Caco-2 (cell line): Measurements from ENCODE around the gene SHPK. TPM values are rescaled to one million over a fixed set of nuclear protein-coding genes. Genes with fewer than 3 reads are reported as not detected.

ENCODE experiments used
- BruUV-seq: library from RNA; stranded (reverse); fragments of 400-500 nt; replicated peaks from 2 replicates; lab custom pipeline; 2021; lab: Mats Ljungman, UMichigan
- CTCF ChIA-PET: fragments of 300-600 bp; sonication (Branson Sonifier 250); formaldehyde crosslinking; loops from one replicate; lab custom pipeline; 2022; ENCODE audit warnings: antibody characterized with exemption; lab: Charles Lee
- POLR2A ChIA-PET: fragments of 300-600 bp; sonication (Branson Sonifier 250); formaldehyde crosslinking; loops from one replicate; lab custom pipeline; 2022; ENCODE audit warnings: antibody characterized with exemption; lab: Charles Lee
- DNase-seq, 2 experiments: peaks; one replicate each; pipeline versions ENCODE4 v3.0.0 to v3.0.0-alpha.2; 2020 to 2022
- H3K27me3 ChIP-seq: replicated peaks from 2 replicates; pipeline ENCODE4 v1.6.0; 2011; ENCODE audit warnings: low read length; ENCODE audit not compliant: control insufficient read depth, insufficient read depth
- H3K36me3 ChIP-seq: 2 replicates; pipeline ENCODE4 v1.5.1; 2011; ENCODE audit warnings: low read length; ENCODE audit not compliant: control insufficient read depth, insufficient read depth
- H3K4me1 ChIP-seq: fragments of 250-450 bp; sonication (Bioruptor Pico); 2 replicates; pipeline ENCODE4 v1.5.1; 2020; ENCODE audit warnings: mild to moderate bottlenecking
- H3K4me3 ChIP-seq: 2 replicates; pipeline ENCODE4 v1.5.1; 2011; ENCODE audit warnings: low read depth, mild to moderate bottlenecking, control low read depth, low read length
- H3K9me3 ChIP-seq: fragments of 250-450 bp; sonication (Bioruptor Pico); 2 replicates; pipeline ENCODE4 v1.5.1; 2020; ENCODE audit warnings: mild to moderate bottlenecking, moderate library complexity
- H3K27ac Mint-ChIP-seq: one replicate; pipeline ENCODE4 v1.8.0; 2022; ENCODE audit warnings: mixed read lengths; ENCODE audit not compliant: unreplicated experiment
- H3K27me3 Mint-ChIP-seq: one replicate; pipeline ENCODE4 v1.8.0; 2022; ENCODE audit warnings: mixed read lengths; ENCODE audit not compliant: insufficient read depth, unreplicated experiment
- H3K36me3 Mint-ChIP-seq: one replicate; pipeline ENCODE4 v1.8.0; 2022; ENCODE audit warnings: mild to moderate bottlenecking, mixed read lengths; ENCODE audit not compliant: insufficient read depth, unreplicated experiment
- H3K4me1 Mint-ChIP-seq: one replicate; pipeline ENCODE4 v1.8.0; 2022; ENCODE audit warnings: low read depth, mixed read lengths; ENCODE audit not compliant: unreplicated experiment
- H3K4me3 Mint-ChIP-seq: one replicate; pipeline ENCODE4 v1.8.0; 2022; ENCODE audit warnings: mild to moderate bottlenecking, moderate library complexity, mixed read lengths; ENCODE audit not compliant: unreplicated experiment
- H3K9me3 Mint-ChIP-seq: one replicate; pipeline ENCODE4 v1.8.0; 2022; ENCODE audit warnings: mixed read lengths; ENCODE audit not compliant: unreplicated experiment
- intact Hi-C: fragments of 100-400 bp; cut with micrococcal nuclease; formaldehyde crosslinking; loops from one replicate; pipeline ENCODE4 v1.10.0; 2022; ENCODE audit not compliant: unreplicated experiment
- total RNA-seq: library from RNA; stranded (reverse); gene quantifications from 2 replicates; pipeline ENCODE4 v1.2.3, GENCODE V29; 2022
- TF ChIP-seq, protein P1 (sequence below), 2 experiments: fragments of 200-600 bp in 1 of 2; IDR thresholded peaks; 1 replicate in 1 of 2; 2 replicates in 1 of 2; pipeline versions ENCODE4 v1.5.1 to v1.8.0; 2011 to 2022; ENCODE audit warnings: antibody characterized with exemption in 1 of 2, control low read depth in 1 of 2, inconsistent platforms in 1 of 2, low read depth in 1 of 2, low read length in 1 of 2, mild to moderate bottlenecking in 1 of 2, moderate library complexity in 1 of 2; ENCODE audit not compliant: insufficient read depth in 1 of 2, severe bottlenecking in 1 of 2, unreplicated experiment in 1 of 2

SHPK gene
- total RNA-seq, 1 experiment from 2014 or later, result 17.7 TPM

DNA sequence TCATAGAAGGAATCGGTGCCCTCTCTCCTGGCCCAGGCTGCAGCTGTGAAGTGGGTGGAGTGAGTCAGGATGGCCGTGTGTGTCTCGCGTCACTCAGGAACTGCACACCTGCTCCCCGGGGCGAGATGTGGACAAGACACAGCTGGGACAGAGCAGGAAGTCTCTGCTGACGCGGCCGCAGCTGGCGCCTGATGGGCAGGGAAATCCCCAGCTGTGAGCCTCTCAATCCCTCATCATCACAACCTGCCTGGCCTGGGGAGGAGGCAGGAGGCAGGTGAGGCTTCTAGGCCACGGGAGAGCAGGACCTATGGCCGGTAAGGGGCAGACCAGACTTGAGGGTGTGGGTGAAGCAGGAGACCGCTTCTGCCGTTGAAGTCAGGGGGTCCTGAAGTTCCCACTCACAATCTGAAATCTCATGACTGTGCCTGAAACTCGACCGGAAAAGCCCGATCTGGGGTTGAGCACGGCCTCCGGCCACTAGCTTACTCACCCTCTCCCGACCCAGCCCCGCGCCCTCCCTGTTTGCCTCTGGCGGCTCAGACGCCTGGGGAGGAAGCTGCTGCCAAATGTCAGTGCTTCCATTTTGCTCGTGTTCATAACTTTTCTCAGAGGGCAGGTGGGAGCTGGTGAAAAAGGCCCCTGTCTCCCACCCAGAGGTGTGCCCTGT, 77.3 kb downstream of the SHPK start:
- Histone ChIP-seq H3K4me1 (no peaks in the 10 kb centered on the region), H3K4me3 (no peak overlapping the region), H3K27me3 (no peaks in the 10 kb centered on the region), H3K9me3 (no peaks in the 10 kb centered on the region), H3K36me3 (no peaks in the 10 kb centered on the region)
- TF ChIP-seq, protein P1, sequence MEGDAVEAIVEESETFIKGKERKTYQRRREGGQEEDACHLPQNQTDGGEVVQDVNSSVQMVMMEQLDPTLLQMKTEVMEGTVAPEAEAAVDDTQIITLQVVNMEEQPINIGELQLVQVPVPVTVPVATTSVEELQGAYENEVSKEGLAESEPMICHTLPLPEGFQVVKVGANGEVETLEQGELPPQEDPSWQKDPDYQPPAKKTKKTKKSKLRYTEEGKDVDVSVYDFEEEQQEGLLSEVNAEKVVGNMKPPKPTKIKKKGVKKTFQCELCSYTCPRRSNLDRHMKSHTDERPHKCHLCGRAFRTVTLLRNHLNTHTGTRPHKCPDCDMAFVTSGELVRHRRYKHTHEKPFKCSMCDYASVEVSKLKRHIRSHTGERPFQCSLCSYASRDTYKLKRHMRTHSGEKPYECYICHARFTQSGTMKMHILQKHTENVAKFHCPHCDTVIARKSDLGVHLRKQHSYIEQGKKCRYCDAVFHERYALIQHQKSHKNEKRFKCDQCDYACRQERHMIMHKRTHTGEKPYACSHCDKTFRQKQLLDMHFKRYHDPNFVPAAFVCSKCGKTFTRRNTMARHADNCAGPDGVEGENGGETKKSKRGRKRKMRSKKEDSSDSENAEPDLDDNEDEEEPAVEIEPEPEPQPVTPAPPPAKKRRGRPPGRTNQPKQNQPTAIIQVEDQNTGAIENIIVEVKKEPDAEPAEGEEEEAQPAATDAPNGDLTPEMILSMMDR (IDR thresholded peaks at IDR 0.05; ENCODE audit: insufficient read depth in 1 of 2, low read depth in 1 of 2, low read length in 1 of 2, severe bottlenecking in 1 of 2, unreplicated experiment in 1 of 2), result no peak
- no peaks in the 10 kb centered on the region for H3K9me3 Mint-ChIP-seq
- no peaks in the 10 kb centered on the region for H3K36me3 Mint-ChIP-seq
- intact Hi-C loops, result no loop called here
- CTCF ChIA-PET, result no interaction called here
- H3K4me3 Mint-ChIP-seq, result no peak overlapping the region
- H3K4me1 Mint-ChIP-seq, result peaks cover 6% of the 10 kb centered on the region
- H3K27ac Mint-ChIP-seq, result no peak overlapping the region
- BruUV-seq, result no TSS peak
- POLR2A ChIA-PET, result no interaction called here
- H3K27me3 Mint-ChIP-seq, result no peaks in the 10 kb centered on the region
- DNase-seq, result no peak

Other genes with a start within 250 kb of the SHPK start
- gene OR3A2, start 249.9 kb downstream of the SHPK start, total RNA-seq, result not detected in 2 replicates
- gene OR1E1, start 237.8 kb downstream of the SHPK start, total RNA-seq, result not detected in 2 replicates
- gene OR3A3, start 224.9 kb downstream of the SHPK start, total RNA-seq, result not detected in 2 replicates
- not detected in 2 replicates for gene OR1E2, start 202.4 kb downstream of the SHPK start, total RNA-seq
- gene SPATA22, start 164.4 kb downstream of the SHPK start, total RNA-seq, result not detected in 2 replicates
- gene ASPA, start 160.3 kb downstream of the SHPK start, total RNA-seq, result 0.27 and 0.42 TPM in 2 replicates
- 8.4 and 8.9 TPM in 2 replicates for gene TRPV3, start 78.4 kb downstream of the SHPK start, total RNA-seq
- gene TRPV1, start 26.8 kb downstream of the SHPK start, total RNA-seq, result 1.8 and 3.1 TPM in 2 replicates
- 11.8 and 15.6 TPM in 2 replicates for gene CTNS, start 510 bp upstream of the SHPK start, total RNA-seq
- 58.2 and 61.9 TPM in 2 replicates for gene TAX1BP3, start 32.3 kb upstream of the SHPK start, total RNA-seq
- 35.1 and 36.8 TPM in 2 replicates for gene EMC6, start 32.6 kb upstream of the SHPK start, total RNA-seq
- 0.66 and 1.4 TPM in 2 replicates for gene P2RX5, start 59.9 kb upstream of the SHPK start, total RNA-seq
- gene HASPIN, start 87.7 kb upstream of the SHPK start, total RNA-seq, result 9.1 and 9.5 TPM in 2 replicates
- gene ITGAE, start 164.9 kb upstream of the SHPK start, total RNA-seq, result 12.5 and 12.8 TPM in 2 replicates
- 28.4 and 32.8 TPM in 2 replicates for gene NCBP3, start 210.0 kb upstream of the SHPK start, total RNA-seq